GM20000 (cell line): Measurements from ENCODE around the gene CCDC38.
"Not testable (repeated sequence)": the region's sequence is repeated elsewhere in the genome, so short reads cannot be mapped to it uniquely, and the experiment has no call there.

Experiments
- DNase-seq: peaks from one replicate; pipeline ENCODE4 v3.0.0; 2012; ENCODE audit warnings: low spot score
- TF ChIP-seq, protein P1 (sequence below): IDR thresholded peaks from 2 replicates; pipeline ENCODE4 v1.5.1; 2012; ENCODE audit warnings: mild to moderate bottlenecking, control low read depth; ENCODE audit errors: extremely low read depth, missing control alignments

CCDC38 gene

DNA sequence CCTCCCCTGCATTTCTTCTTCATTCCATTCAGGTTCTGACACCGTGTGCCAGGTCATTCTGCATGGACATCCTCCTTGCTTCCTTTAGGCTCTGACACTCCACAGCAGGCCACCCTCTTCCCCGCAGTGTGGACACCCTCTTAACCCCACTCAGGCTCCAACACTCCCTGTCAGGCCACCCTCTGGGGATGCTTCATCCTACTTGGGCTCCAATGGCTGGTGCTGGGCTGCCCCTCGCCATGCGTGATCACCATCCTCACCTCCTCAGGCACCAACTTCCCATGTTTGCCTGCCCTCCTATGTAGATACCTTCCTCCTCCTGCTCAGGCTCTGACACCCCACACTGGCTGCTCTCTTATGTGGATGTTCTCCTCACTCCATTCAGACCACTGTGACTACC, 90.3 kb downstream of the CCDC38 start:
- TF ChIP-seq, protein P1, sequence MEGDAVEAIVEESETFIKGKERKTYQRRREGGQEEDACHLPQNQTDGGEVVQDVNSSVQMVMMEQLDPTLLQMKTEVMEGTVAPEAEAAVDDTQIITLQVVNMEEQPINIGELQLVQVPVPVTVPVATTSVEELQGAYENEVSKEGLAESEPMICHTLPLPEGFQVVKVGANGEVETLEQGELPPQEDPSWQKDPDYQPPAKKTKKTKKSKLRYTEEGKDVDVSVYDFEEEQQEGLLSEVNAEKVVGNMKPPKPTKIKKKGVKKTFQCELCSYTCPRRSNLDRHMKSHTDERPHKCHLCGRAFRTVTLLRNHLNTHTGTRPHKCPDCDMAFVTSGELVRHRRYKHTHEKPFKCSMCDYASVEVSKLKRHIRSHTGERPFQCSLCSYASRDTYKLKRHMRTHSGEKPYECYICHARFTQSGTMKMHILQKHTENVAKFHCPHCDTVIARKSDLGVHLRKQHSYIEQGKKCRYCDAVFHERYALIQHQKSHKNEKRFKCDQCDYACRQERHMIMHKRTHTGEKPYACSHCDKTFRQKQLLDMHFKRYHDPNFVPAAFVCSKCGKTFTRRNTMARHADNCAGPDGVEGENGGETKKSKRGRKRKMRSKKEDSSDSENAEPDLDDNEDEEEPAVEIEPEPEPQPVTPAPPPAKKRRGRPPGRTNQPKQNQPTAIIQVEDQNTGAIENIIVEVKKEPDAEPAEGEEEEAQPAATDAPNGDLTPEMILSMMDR: no peak

DNA sequence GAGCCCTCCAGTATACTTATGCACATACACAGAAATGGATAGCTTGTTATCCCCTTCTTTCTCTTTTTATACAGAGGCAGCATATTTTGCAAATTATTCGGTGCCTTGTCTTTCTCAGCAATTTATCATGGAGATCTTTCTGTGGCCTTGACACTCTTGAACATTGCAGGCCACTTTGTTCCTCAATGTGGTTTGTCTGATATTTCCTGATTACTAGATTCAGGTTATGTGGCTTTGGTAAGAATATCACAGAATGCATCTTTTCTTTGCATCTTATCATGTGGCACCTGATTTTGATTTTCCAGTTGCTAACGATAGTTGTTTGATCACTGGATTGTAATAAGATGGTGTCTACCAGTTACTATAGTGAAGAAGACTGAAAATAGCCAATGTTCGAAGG, 90.8 kb downstream of the CCDC38 start:
- DNase-seq: no peak

More for the DNA sequence above, 90.3 kb downstream of the CCDC38 start:
- DNase-seq: no peak

DNA sequence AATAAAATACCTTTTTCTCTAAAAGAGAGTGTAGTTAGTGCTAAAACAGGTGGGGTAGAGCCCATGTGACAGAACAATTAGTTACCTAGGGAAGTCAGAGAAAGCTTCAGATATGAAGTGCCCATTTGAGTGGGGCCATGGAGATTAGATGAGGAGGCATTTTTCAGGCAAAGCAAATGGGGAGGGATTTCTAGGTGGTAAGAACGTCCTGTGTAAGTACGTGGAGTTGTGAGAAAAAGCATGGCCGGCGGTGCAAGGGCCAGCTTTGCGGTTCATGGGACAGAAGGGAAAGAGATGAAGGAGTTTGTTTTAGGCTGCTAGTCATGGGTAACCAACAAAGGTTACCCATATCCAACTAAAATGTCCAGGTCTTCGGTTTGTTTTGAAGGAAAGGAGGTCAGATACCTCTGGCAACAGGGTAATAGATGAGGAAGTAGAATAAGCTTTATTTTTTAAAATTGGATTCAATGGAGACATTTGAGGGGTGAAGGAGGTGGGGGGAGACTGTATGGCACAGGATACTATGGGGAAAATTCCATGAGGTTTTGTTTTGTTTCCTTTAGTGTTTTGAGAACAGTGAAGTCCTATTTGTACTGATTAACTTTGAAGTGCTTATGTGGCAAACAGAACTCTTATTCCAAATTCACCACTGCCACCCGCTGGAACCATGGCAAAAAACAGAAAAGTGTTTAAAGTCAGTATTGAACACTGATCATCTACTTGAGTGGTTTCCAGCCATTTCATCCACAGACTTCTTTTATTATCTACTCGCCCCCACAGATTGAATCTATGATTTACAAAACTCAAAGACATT, 93.6 kb downstream of the CCDC38 start:
- DNase-seq: no peak

More for the DNA sequence above, 90.8 kb downstream of the CCDC38 start:
- TF ChIP-seq, protein P1: no peak

DNA sequence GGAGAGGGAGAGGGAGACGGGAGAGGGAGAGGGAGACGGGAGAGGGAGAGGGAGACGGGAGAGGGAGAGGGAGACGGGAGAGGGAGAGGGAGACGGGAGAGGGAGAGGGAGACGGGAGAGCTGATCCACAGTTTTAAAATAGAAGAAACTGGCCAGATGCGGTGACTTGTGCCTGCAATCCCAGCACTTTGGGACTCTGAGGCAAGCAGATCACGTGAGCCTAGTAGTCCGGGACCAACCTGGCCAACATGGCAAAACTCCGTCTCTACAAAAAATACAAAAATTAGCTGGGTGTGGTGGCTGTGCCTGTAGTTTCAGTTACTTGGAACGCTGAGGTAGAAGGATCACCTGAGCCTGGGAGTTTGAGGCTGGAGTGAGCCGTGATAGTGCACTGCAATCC, 100.0 kb downstream of the CCDC38 start:
- DNase-seq: not testable (repeated sequence)

More for the DNA sequence above, 93.6 kb downstream of the CCDC38 start:
- TF ChIP-seq, protein P1: no peak

DNA sequence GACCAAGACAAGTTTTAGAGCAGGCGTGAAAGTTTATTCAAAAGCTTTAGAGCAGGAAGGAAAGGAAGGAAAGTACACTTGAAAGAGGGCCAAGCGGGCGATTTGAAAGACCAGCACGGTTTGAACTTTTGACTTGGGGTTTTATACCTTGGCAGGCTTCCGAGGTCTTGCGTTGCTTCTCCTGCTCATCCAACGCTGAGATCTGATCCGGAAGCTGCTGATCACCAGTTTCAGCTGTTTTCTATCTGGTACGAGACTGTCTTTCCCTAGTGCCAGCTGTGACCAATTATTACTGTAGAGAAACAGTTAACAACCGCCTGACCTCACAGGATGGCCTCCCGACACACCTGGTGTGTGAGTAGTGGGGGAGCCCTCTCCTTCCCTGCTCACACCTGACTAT, 104.3 kb downstream of the CCDC38 start:
- DNase-seq: no peak

DNA sequence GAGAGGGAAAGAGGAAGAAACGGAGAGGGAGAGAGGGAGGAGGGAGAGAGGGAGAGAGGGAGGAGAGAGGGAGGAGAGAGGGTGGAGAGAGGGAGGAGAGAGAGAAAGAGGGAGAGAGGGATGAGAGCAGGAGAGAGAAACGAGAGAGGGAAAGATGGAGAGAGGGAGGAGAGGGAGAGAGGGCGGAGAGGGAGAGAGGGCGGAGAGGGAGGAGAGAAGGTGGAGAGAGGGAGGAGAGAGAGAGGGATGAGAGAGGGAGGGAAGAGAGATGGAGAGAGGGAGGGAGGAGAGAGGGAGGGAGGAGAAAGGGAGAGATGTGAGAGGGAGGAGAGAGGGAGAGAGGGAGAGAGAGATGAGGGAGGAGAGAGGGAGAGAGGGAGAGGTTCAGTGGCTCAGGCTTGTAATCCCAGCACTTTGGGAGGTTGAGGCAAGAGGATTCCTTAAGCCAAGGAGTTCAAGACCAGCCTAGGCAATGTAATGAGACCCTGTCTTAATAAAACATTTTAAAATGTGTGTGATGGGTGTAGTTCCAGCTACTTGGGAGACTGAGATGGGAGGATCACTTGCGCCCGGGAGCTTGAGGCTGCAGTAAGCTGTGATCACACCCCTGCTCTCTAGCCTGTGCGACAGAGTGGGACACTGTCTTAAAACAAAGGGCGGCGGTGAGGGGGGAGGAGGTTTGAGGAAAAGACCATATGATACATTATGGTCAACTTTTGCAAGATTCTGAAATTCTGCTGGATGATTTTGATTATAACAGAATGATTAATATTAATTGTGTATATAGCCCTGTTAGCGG, 105.0 kb downstream of the CCDC38 start:
- DNase-seq: no peak
- TF ChIP-seq, protein P1: no peak

More for the DNA sequence above, 104.3 kb downstream of the CCDC38 start:
- TF ChIP-seq, protein P1: no peak

DNA sequence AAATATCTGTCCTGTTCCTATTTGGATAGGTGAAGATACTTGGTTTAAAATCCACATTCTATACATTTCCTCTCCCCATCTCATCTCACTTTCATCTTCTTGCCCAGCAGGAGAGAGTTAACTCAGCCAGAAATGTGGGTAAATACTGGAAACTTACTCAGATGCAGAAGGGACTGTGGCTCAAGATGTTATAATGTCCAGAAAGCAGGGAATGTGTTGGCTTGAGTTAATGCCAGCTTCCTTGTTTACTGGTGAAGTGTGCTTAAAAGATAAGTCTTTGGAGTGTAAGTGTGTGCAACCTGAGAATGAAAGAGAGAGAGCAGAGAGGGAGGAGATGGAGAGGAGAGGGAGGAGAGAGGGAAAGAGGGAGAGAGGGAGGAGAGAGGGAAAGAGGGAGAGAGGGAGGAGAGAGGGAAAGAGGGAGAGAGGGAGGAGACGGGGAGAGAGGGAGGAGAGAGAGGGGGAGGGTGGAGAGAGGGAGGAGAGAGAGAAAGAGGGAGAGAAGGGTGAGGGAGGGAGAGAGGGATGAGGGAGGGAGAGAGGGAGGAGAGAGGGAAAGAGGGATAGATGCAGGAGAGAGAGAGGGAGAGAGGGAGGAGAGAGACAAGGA, 105.7 kb downstream of the CCDC38 start:
- no peak for DNase-seq

More for the DNA sequence above, 105.7 kb downstream of the CCDC38 start:
- TF ChIP-seq, protein P1: no peak
